Measurements from ENCODE around the gene TULP3.

Gene TULP3

GRCh38 chr12:2930865-2931264, 40.2 kb downstream of the TULP3 start:
- TF ChIP-seq ZNF274 (IDR thresholded peaks at IDR 0.05; ENCODE audit: low read depth, low read length): no peak
- H3K4me3 ChIP-seq (ENCODE audit: low read length): no peak overlapping the region

GRCh38 chr12:2933586-2933985, 42.9 kb downstream of the TULP3 start:
- no peak overlapping the region for H3K4me3 ChIP-seq (ENCODE audit: low read length)
- TF ChIP-seq ZNF274 (IDR thresholded peaks at IDR 0.05; ENCODE audit: low read depth, low read length): no peak

GRCh38 chr12:2934371-2934770, 43.7 kb downstream of the TULP3 start:
- no peak overlapping the region for H3K4me3 ChIP-seq (ENCODE audit: low read length)
- no peak for TF ChIP-seq ZNF274 (IDR thresholded peaks at IDR 0.05; ENCODE audit: low read depth, low read length)

- no peak for TF ChIP-seq ZNF274 (IDR thresholded peaks at IDR 0.05; ENCODE audit: low read depth, low read length)
- no peak overlapping the region for H3K4me3 ChIP-seq (ENCODE audit: low read length)
Measured at GRCh38 chr12:2936301-2936700, 45.6 kb downstream of the TULP3 start.

DNA sequence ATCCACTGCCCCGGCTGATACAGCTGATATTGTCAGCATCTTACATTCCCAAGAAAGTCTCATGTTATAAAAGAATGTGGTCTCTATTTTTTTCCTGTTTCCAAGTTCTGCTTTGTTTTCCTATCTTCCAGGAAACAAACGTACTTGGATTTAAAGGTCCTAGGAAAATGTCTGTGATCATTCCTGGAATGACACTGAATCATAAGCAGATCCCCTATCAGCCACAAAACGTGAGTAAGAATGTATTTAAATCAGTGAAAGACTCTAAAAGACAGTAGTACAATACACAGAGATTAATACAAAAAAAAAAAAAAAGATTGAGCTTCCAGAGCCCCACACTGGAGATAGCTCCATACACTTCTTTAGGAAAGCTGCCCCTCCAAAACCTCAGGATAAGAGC, 46.8 kb downstream of the TULP3 start:
- TF ChIP-seq ZNF274 (IDR thresholded peaks at IDR 0.05; ENCODE audit: low read depth, low read length): no peak
- no peak overlapping the region for H3K4me3 ChIP-seq (ENCODE audit: low read length)

GRCh38 chr12:2939191-2939590, 48.5 kb downstream of the TULP3 start:
- H3K4me3 ChIP-seq (ENCODE audit: low read length): no peak overlapping the region
- TF ChIP-seq ZNF274 (IDR thresholded peaks at IDR 0.05; ENCODE audit: low read depth, low read length): no peak

- H3K4me3 ChIP-seq (ENCODE audit: low read length): no peak overlapping the region
- no peak for TF ChIP-seq ZNF274 (IDR thresholded peaks at IDR 0.05; ENCODE audit: low read depth, low read length)
Measured at GRCh38 chr12:2940564-2940963, 49.9 kb downstream of the TULP3 start.

- H3K4me3 ChIP-seq (ENCODE audit: low read length): no peak overlapping the region
- TF ChIP-seq ZNF274 (IDR thresholded peaks at IDR 0.05; ENCODE audit: low read depth, low read length): no peak
Measured at GRCh38 chr12:2941524-2941923, 50.8 kb downstream of the TULP3 start.

DNA sequence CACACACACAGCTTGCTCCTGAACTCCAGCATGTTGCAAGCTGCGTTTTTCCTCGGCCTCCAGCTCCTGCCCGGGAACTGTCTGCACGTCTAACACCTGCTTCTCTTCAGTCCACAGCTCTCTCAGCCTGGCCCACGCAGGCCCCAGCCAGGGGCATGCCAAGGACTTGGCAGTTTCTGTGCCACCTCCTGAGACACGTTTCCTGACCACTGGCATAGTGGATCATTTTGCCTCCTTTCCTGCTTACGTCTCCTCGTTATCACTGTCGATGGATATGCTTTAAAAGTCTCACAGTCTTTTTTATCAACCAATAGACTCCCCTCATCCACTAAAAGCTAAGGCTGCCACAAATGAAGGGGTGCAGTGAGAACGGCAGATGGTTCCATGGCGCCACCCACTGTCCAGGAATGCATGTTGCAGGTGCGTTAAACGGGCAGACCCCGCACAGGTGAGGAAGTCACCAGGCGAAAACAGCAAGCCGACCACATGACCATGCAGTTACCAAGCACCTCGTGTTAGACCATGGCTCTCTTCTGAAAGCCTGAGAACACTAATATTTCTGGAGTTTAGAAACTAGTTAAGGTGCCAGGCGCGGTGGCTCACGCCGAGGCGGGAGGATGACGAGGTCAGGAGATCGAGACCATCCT, 53.8 kb downstream of the TULP3 start:
- TF ChIP-seq ZNF274 (IDR thresholded peaks at IDR 0.05; ENCODE audit: low read depth, low read length): no peak
- no peak overlapping the region for H3K4me3 ChIP-seq (ENCODE audit: low read length)

GRCh38 chr12:2949411-2949810, 58.7 kb downstream of the TULP3 start:
- H3K4me3 ChIP-seq (ENCODE audit: low read length): no peak overlapping the region
- TF ChIP-seq ZNF274 (IDR thresholded peaks at IDR 0.05; ENCODE audit: low read depth, low read length): no peak

- no peak overlapping the region for H3K4me3 ChIP-seq (ENCODE audit: low read length)
- TF ChIP-seq ZNF274 (IDR thresholded peaks at IDR 0.05; ENCODE audit: low read depth, low read length): no peak
Measured at GRCh38 chr12:2955888-2956287, 65.2 kb downstream of the TULP3 start.

- no peak overlapping the region for H3K4me3 ChIP-seq (ENCODE audit: low read length)
Measured at GRCh38 chr12:2957816-2958431, 67.2 kb downstream of the TULP3 start.

DNA sequence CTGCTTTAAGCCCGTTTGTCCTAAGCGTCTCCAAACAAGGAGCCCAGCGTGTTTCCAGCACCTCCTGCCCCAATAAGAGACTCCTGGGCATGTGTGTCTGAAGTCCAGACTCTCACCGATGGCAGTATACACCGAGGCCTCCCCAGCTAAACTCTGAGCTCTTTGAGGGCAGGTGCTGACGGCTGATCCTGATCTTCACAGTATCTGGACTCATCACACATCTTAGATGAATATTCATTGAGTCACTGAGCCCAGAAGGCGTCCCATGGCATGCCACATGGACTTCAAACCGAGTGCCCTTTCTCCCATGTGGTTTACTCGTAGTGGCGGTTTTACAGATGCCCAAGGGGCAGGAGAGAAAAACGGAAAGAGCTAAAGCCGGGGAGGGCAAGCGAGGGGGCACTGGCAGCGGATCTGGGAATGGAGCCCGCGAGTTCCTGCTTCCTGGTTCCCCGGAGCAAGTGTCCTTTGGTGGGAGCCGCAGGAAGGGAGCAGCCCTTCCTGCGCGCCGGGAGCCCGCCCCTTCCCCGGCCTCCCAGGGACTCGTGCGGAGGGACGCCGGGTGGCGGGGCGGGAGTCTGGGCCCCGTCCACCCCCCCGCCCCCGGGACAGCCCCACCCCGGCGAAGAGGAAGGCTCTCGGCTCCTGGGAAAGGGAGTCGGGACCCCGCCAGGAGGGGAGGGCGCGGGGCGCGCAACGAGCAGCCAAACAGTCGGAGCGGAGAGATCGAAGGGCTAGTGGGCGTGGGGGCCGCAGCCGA, 67.9 kb downstream of the TULP3 start:
- no peak for TF ChIP-seq ZNF274 (IDR thresholded peaks at IDR 0.05; ENCODE audit: low read depth, low read length)
- peak overlapping the region; percentile 18 for H3K4me3 ChIP-seq (ENCODE audit: low read length)

More at GRCh38 chr12:2957816-2958431, 67.2 kb downstream of the TULP3 start:
- TF ChIP-seq ZNF274 (IDR thresholded peaks at IDR 0.05; ENCODE audit: low read depth, low read length): no peak

- no peak for TF ChIP-seq ZNF274 (IDR thresholded peaks at IDR 0.05; ENCODE audit: low read depth, low read length)
- peak within 1 kb of the TSS; percentile 72 for H3K4me3 ChIP-seq (ENCODE audit: low read length)
Measured at GRCh38 chr12:2959192-2959504, 68.5 kb downstream of the TULP3 start, which contains the start of gene TEAD4. Gene TEAD4, plus strand, starts transcription at chr12:2959397.

Data from GM08714 (cell line).